NT2/D1 (cell line): ENCODE measurements around the gene BAG5.
"Not testable (repeated sequence)": the region's sequence is repeated elsewhere in the genome, so short reads cannot be mapped to it uniquely, and the experiment has no call there.

ENCODE experiments used
- DNase-seq: peaks from one replicate; pipeline ENCODE4 v3.0.0-alpha.2; 2011; ENCODE audit warnings: low read depth, low spot score
- H3K27me3 ChIP-seq: 2 replicates; pipeline ENCODE4 v1.6.0; 2011; ENCODE audit warnings: mild to moderate bottlenecking; ENCODE audit not compliant: insufficient read length, insufficient read depth
- H3K36me3 ChIP-seq: 2 replicates; pipeline ENCODE4 v1.6.1; 2011; ENCODE audit warnings: mild to moderate bottlenecking, low read length, mixed read lengths; ENCODE audit not compliant: insufficient read depth, insufficient read length
- H3K4me1 ChIP-seq: 2 replicates; pipeline ENCODE4 v1.5.1; 2011; ENCODE audit not compliant: insufficient read depth, insufficient read length
- H3K4me3 ChIP-seq: 2 replicates; pipeline ENCODE4 v1.5.1; 2011; ENCODE audit warnings: low read depth; ENCODE audit not compliant: insufficient read length
- H3K9ac ChIP-seq: 2 replicates; pipeline ENCODE4 v1.6.0; 2011; ENCODE audit warnings: low read depth; ENCODE audit not compliant: insufficient read length
- H3K9me3 ChIP-seq: 2 replicates; pipeline ENCODE4 v1.5.1; 2011; ENCODE audit warnings: mild to moderate bottlenecking, low read length; ENCODE audit not compliant: insufficient read depth
- SUZ12 ChIP-seq: IDR thresholded peaks from 2 replicates; pipeline ENCODE4 v1.6.1; 2011; ENCODE audit not compliant: insufficient read length, insufficient read depth; ENCODE audit errors: extremely low read depth
- YY1 ChIP-seq: IDR thresholded peaks from 2 replicates; pipeline ENCODE4 v1.6.1; 2011; ENCODE audit not compliant: insufficient read length, insufficient read depth
- ZNF274 ChIP-seq: IDR thresholded peaks from 2 replicates; pipeline ENCODE4 v1.6.1; 2011; ENCODE audit warnings: mild to moderate bottlenecking, low read depth, low read length

BAG5 gene

DNA sequence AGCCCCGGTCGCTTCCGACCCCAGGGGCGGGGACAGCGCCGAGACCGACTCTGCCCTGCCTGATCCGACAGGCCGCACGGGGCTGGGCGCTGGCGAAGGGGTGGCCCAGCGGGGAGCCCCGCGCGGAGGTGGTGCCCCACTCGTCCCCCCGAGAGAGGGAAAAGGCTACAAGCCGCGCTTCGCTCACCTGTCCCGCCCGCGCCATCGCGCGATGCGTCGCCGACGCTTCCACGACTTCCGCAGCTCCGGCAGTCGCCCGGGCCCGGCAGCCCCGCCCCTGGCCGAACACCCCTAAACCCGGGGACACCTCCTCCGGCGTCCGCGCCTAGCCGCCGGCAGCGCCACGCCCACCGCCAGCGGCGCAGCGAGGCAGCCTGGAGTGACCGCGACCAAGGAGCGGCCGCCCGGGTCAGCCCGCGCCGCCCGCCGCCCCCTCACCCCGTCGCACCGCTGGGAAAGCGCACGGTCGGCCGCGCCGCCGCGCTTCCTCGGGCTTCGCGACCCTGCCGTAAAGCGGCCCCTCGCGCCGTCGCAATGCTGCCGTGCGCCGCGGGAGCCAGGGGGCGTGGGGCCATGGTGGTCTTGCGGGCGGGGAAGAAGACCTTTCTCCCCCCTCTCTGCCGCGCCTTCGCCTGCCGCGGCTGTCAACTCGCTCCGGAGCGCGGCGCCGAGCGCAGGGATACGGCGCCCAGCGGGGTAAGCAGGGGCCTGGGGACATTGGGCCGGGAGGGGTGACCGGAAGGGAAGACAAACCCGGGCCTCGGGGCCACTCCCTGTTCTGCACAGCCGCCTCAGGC, at the start of gene BAG5, which contains the start of gene COA8:
BAG5 (minus strand) TSS at position 229 of the 797 bp plus-strand sequence. CDS start 1,493 bp downstream, outside the sequence.
COA8 (plus strand) TSS at position 532 of the 797 bp plus-strand sequence; CDS start at position 574, 42 bp downstream.
- peak; percentile 60 for DNase-seq
- TF ChIP-seq YY1 (no peak), SUZ12 (no peak), ZNF274 (no peak)
- H3K4me1 ChIP-seq, result no peaks in the 10 kb centered on the region
- H3K9me3 ChIP-seq, result no peaks in the 10 kb centered on the region
- peak within 1 kb of the TSS; percentile 91 for H3K4me3 ChIP-seq
- peak within 1 kb of the TSS; percentile 94 for H3K9ac ChIP-seq
- H3K36me3 ChIP-seq, result peaks cover 34% of the 10 kb centered on the region
- no peaks in the 10 kb centered on the region for H3K27me3 ChIP-seq

DNA sequence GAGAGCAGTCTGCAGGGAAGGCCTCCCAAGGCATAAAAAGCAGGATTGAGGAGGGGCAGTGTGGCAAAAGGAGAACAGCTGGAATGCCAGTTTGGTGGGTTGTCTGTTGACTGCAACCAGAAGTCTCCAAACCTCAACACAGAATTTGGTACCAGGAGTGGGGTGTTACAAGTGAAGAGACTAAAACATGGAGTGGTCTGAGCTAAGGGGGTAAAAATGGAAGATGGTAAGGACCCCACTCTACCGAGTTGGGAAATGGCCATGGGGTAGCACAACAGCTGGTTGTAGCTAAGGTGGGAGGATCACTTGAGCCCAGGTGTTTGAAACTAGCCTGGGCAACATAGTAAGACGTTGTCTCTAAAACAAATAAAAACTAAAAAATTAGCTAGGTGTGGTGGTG, 48.8 kb upstream of the BAG5 start:
- no peak for TF ChIP-seq ZNF274
- no peak for TF ChIP-seq YY1
- no peak for TF ChIP-seq SUZ12
- no peak overlapping the region for H3K4me3 ChIP-seq
- peaks cover 15% of the 10 kb centered on the region for H3K27me3 ChIP-seq
- no peaks in the 10 kb centered on the region for H3K9me3 ChIP-seq
- DNase-seq, result no peak
- H3K9ac ChIP-seq, result no peak overlapping the region
- H3K4me1 ChIP-seq, result peaks cover 3% of the 10 kb centered on the region
- no peaks in the 10 kb centered on the region for H3K36me3 ChIP-seq

- H3K9ac ChIP-seq, H3K4me3 ChIP-seq, H3K9me3 ChIP-seq, DNase-seq, H3K36me3 ChIP-seq, H3K4me1 ChIP-seq: not testable (repeated sequence)
- peaks cover 15% of the 10 kb centered on the region for H3K27me3 ChIP-seq
These were observed 46.6 kb upstream of the BAG5 start for GRCh38 chr14:103609081-103609480.

- Histone ChIP-seq H3K36me3 (no peaks in the 10 kb centered on the region), H3K9me3 (no peaks in the 10 kb centered on the region), H3K4me1 (peaks cover 3% of the 10 kb centered on the region), H3K9ac (no peak overlapping the region), H3K4me3 (no peak overlapping the region), H3K27me3 (peaks cover 15% of the 10 kb centered on the region)
- DNase-seq, result no peak
- no peak for TF ChIP-seq ZNF274
- no peak for TF ChIP-seq SUZ12
- TF ChIP-seq YY1, result no peak
These were observed 45.4 kb upstream of the BAG5 start for GRCh38 chr14:103607822-103608221.

DNA sequence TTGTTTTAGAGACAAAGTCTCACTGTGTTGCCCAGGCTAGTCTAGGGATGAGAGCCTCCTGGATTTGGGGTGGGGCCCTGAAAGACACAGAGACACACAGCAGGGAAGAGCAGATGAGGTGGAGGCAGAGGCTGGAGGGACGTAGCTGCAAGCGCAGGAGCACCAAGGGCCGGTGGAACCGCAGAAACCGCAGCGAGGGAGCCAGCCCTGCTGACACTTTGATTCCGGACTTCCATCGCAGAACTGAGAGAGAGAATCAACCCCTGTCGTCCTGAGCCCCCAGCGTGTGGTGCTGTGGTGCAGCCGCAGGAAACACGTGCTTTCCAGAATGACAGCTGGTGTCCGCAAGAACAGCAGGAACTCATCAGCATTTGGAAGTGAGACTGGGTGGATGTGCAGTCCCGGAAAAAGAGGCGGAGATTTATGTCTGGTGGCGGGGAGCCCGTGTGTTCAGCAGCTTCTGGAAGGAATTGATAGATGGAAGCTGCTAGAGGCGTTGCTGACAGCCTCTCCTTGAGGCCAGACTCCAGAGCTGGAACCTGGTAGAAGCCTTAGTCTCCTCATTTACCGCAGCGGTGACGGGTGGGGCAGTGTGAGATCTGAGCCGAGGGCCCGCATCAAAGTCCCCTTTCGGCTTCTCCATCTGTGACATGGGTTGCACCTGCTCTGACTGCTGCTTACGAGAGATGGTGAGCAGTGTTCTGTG, 44.7 kb upstream of the BAG5 start:
- Histone ChIP-seq H3K4me1 (peaks cover 3% of the 10 kb centered on the region), H3K4me3 (peak overlapping the region; percentile 0), H3K27me3 (peaks cover 15% of the 10 kb centered on the region), H3K36me3 (no peaks in the 10 kb centered on the region), H3K9me3 (no peaks in the 10 kb centered on the region), H3K9ac (no peak overlapping the region)
- DNase-seq, result no peak
- TF ChIP-seq YY1, result no peak
- no peak for TF ChIP-seq ZNF274
- no peak for TF ChIP-seq SUZ12

DNA sequence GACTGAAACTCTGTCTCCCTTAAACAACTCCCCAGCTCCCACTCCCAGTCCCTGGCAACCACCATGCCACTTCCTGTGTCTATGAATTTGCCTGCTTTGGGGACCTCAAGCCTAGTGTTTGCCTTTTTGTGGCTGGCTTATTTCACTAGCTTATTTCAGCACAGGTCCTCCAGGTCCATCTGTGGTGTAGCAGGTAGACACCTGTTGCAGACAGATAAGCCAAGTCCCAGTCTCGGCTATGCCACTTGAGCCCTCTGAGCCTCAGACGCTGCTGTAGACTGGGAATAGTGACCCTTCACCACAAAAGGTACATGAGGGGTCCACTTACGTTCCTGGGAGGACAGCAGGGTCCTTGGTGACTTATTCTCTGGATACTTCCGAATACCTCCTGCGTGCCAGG, 42.2 kb upstream of the BAG5 start:
- Histone ChIP-seq H3K36me3 (no peaks in the 10 kb centered on the region), H3K9me3 (no peaks in the 10 kb centered on the region), H3K4me3 (no peak overlapping the region), H3K27me3 (peaks cover 15% of the 10 kb centered on the region), H3K4me1 (peaks cover 3% of the 10 kb centered on the region), H3K9ac (no peak overlapping the region)
- TF ChIP-seq YY1 (no peak), SUZ12 (no peak), ZNF274 (no peak)
- DNase-seq, result no peak

- Histone ChIP-seq H3K36me3 (no peaks in the 10 kb centered on the region), H3K4me1 (no peaks in the 10 kb centered on the region), H3K9me3 (no peaks in the 10 kb centered on the region), H3K27me3 (no peaks in the 10 kb centered on the region), H3K4me3 (no peak overlapping the region), H3K9ac (no peak overlapping the region)
- DNase-seq, result no peak
- TF ChIP-seq SUZ12 (no peak), ZNF274 (no peak), YY1 (no peak)
These were observed 38.0 kb upstream of the BAG5 start for GRCh38 chr14:103600503-103600902.
